A549 (cell line): Measurements from ENCODE around the gene CIAPIN1.

Source experiments
- BHLHE40 ChIP-seq: IDR thresholded peaks from 2 replicates; pipeline ENCODE4 v1.6.1; 2012; ENCODE audit warnings: low read depth, low read length, inconsistent platforms
- CEBPB ChIP-seq, 2 experiments: fragments of >200 bp in 1 of 2; sonication (Bioruptor Twin) in 1 of 2; formaldehyde crosslinking in 1 of 2; IDR thresholded peaks; 2 replicates each; pipeline ENCODE4 v1.6.1; 2012 to 2016
- CHD4 ChIP-seq: fragments of 200-600 bp; sonication (generic); IDR thresholded peaks from 2 replicates; pipeline ENCODE4 v1.6.1; 2016; ENCODE audit warnings: antibody characterized with exemption, mild to moderate bottlenecking, borderline replicate concordance
- CTCF ChIP-seq: fragments of >200 bp; sonication (Bioruptor Twin); formaldehyde crosslinking; IDR thresholded peaks from 3 replicates; pipeline ENCODE4 v1.5.1; 2016
- MAZ ChIP-seq: fragments of 150-350 bp; IDR thresholded peaks from 2 replicates; pipeline ENCODE4 v1.6.1; 2014; ENCODE audit warnings: antibody characterized with exemption, low read depth, low read length, borderline replicate concordance
- SREBF2 ChIP-seq: fragments of 450-650 bp; IDR thresholded peaks from 2 replicates; pipeline ENCODE4 v1.6.1; 2014; ENCODE audit warnings: mild to moderate bottlenecking, moderate library complexity

DNA sequence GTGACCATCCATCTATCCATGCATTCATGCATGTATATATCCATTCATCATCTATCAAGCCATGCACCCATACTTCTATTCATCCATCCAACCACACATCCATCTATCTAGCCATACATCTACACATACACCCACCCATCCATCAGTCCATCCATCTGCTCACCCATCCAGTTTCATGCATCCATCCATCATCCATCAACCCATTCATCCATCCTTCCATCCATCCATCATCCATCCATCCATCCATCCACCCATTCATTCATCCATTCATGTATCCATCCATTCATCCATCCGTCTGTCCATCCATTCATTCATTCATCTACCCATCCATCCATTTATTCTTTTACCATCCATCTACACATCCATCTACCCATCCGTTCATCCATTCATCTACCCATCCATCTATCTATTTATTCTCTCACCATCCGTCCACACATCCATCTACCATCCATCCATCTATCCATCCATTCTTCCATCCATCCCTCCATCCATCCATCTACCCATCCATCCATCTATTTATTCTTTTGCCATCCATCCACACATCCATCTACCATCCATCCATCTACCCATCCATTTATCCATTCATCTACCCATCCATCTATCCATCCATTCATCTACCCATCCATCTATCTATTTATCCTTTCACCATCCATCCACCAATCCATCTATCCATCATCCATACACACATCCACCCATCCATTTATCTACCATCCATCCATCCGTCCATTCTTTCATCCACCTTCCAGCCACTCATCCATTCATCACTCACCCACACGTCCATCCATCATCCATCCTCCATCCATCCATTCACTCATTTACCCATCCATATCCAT is 39.4 kb downstream of the CIAPIN1 start:
- TF ChIP-seq CTCF (no peak), CEBPB (IDR thresholded peaks at IDR 0.05) (no peak), BHLHE40 (no peak), CHD4 (no peak), SREBF2 (no peak), MAZ (no peak)
